HepG2 (cell line): Measurements from ENCODE around the gene MTRR.
A peak's percentile ranks its signal among the peaks of the same experiment; 100 is the strongest.

Source experiments
- EP300 ChIP-seq, 3 experiments: sonication (generic) in 1 of 3; formaldehyde crosslinking in 1 of 3; IDR thresholded peaks; 2 replicates each; pipeline versions ENCODE4 v1.5.1 to v1.6.1; 2011 to 2020; ENCODE audit warnings: low read depth in 2 of 3, low read length in 2 of 3, borderline replicate concordance in 1 of 3, improper control_type of control experiment in 1 of 3, mild to moderate bottlenecking in 1 of 3, missing genetic modification reagents in 1 of 3, moderate library complexity in 1 of 3
- FIP1L1 ChIP-seq: fragments of 200-400 bp; formaldehyde crosslinking; IDR thresholded peaks from 2 replicates; pipeline ENCODE4 v1.6.1; 2018; ENCODE audit warnings: low read depth, mild to moderate bottlenecking, low read length, moderate library complexity, borderline replicate concordance; ENCODE audit not compliant: insufficient read depth
- HDAC6 ChIP-seq: fragments of 200-600 bp; sonication (generic); IDR thresholded peaks from 2 replicates; pipeline ENCODE4 v1.7.0; 2017; ENCODE audit warnings: mild to moderate bottlenecking, antibody characterized with exemption, low read length, low read depth
- JUNB ChIP-seq: sonication (generic); formaldehyde crosslinking; IDR thresholded peaks from 2 replicates; pipeline ENCODE4 v1.8.0; 2022; ENCODE audit warnings: missing genetic modification reagents, mild to moderate bottlenecking, borderline replicate concordance
- NFYB ChIP-seq: sonication (generic); formaldehyde crosslinking; IDR thresholded peaks from 2 replicates; pipeline ENCODE4 v1.4.0; 2020; ENCODE audit warnings: missing genetic modification reagents
- PITX1 ChIP-seq: sonication (generic); formaldehyde crosslinking; IDR thresholded peaks from 2 replicates; pipeline ENCODE4 v1.5.1; 2020; ENCODE audit warnings: mild to moderate bottlenecking, missing genetic modification reagents
- YY1 ChIP-seq: IDR thresholded peaks from 2 replicates; pipeline ENCODE4 v1.6.1; 2011; ENCODE audit warnings: low read length, low read depth, moderate library complexity, mild to moderate bottlenecking; ENCODE audit not compliant: insufficient read depth, insufficient replicate concordance
- ZBTB33 ChIP-seq: sonication (generic); formaldehyde crosslinking; IDR thresholded peaks from 2 replicates; pipeline ENCODE4 v1.4.0; 2020; ENCODE audit warnings: missing genetic modification reagents
- ZNF530 ChIP-seq: sonication (generic); formaldehyde crosslinking; IDR thresholded peaks from 2 replicates; pipeline ENCODE4 v1.5.0; 2020; ENCODE audit warnings: low read depth, mild to moderate bottlenecking, missing genetic modification reagents
- TF ChIP-seq, protein P1 (sequence below): IDR thresholded peaks from 2 replicates; pipeline ENCODE4 v1.6.1; 2012; ENCODE audit warnings: inconsistent platforms

GRCh38 chr5:7877851-7878250 lies 8.9 kb downstream of the MTRR start:
- no peak for TF ChIP-seq EP300 (IDR thresholded peaks at IDR 0.05; ENCODE audit: low read depth in 2 of 2, low read length in 2 of 2)
- no peak for TF ChIP-seq EP300 (CRISPR knock-in tag; IDR thresholded peaks at IDR 0.05; ENCODE audit: borderline replicate concordance)
- TF ChIP-seq NFYB = no peak
- no peak for TF ChIP-seq PITX1 (CRISPR knock-in tag)
- no peak for TF ChIP-seq ZNF530 (CRISPR knock-in tag)
- no peak for TF ChIP-seq HDAC6
- no peak for TF ChIP-seq YY1
- no peak for TF ChIP-seq JUNB
- TF ChIP-seq, protein P1, sequence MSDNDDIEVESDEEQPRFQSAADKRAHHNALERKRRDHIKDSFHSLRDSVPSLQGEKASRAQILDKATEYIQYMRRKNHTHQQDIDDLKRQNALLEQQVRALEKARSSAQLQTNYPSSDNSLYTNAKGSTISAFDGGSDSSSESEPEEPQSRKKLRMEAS = no peak
- no peak for TF ChIP-seq FIP1L1
- TF ChIP-seq ZBTB33 (CRISPR knock-in tag) = peak; percentile 29; the same call in 1 of the 2 replicates
